ENCODE measurements around the gene CHST11. TPM values are rescaled to one million over a fixed set of nuclear protein-coding genes. Genes with fewer than 3 reads are reported as not detected.

CHST11 gene
- total and polyA plus RNA-seq, 2 of the 4 experiments (the other 2 are of a cell fraction): 1.4 to 2.7 TPM

DNA sequence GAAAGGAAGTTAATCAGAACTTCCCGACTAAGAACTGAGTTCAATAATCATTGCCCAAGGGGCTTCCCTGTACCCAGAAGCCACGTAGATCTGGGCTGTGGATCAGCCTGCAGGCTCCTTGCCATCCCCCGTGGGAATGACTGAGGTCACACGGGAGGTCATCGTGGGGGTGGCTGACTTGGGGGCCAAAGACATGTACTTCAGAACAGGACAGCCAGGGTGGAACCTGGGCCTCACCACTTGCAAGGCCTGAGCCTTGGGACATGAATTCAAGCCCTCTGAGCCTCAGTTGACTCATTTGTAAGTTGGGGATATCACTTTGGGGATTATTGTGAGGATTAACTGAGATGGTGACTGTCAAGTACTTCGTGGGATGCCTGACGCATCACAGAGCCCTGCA is 280.4 kb downstream of the CHST11 start:
- Histone ChIP-seq H3K36me3 (ENCODE audit: control insufficient read depth, insufficient read depth, low read length) (no peaks in the 10 kb centered on the region), H3K27me3 (ENCODE audit: control insufficient read depth, insufficient read depth, low read length) (peaks cover 12% of the 10 kb centered on the region), H3K4ac (ENCODE audit: low read depth, low read length) (no peak overlapping the region), H3K4me2 (ENCODE audit: low read depth, low read length) (no peak overlapping the region), H2AK9ac (replicated peaks; ENCODE audit: low read depth, low read length, poor library complexity) (no peak overlapping the region), H4K8ac (ENCODE audit: low read depth in 2 of 2, low read length in 2 of 2) (no peak overlapping the region), H3K9me3 (ENCODE audit: control insufficient read depth, insufficient read depth, low read length) (no peaks in the 10 kb centered on the region), H3K4me3 (ENCODE audit: insufficient read depth, low read depth, low read length) (no peak overlapping the region), H3K9ac (ENCODE audit: low read depth, low read length) (no peak overlapping the region), H4K5ac (ENCODE audit: low read depth, low read length) (no peak overlapping the region), H3K56ac (ENCODE audit: extremely low read depth, insufficient read depth, low read length) (no peak overlapping the region), H2BK15ac (ENCODE audit: low read depth, low read length) (no peak overlapping the region), H3K27ac (ENCODE audit: insufficient read depth, low read length) (no peak overlapping the region), H3K79me1 (ENCODE audit: low read depth in 1 of 2, low read length in 2 of 2) (no peaks in the 10 kb centered on the region), H4K20me1 (ENCODE audit: insufficient read depth, low read length) (no peaks in the 10 kb centered on the region), H3K14ac (replicated peaks; ENCODE audit: low read depth, low read length) (no peak overlapping the region), H2BK120ac (ENCODE audit: low read depth, low read length) (no peak overlapping the region), H4K91ac (ENCODE audit: insufficient read depth, low read depth, low read length) (no peak overlapping the region), H3K23ac (ENCODE audit: low read depth, low read length) (no peak overlapping the region), H3K4me1 (ENCODE audit: control insufficient read depth, insufficient read depth, low read length) (no peaks in the 10 kb centered on the region; the same call in 1 of the 2 replicates), H2BK5ac (ENCODE audit: low read depth, low read length, poor library complexity, severe bottlenecking) (no peak overlapping the region), H3K18ac (ENCODE audit: low read depth, low read length) (no peak overlapping the region), H2BK20ac (ENCODE audit: low read depth, low read length) (no peak overlapping the region), H3K9me1 (ENCODE audit: insufficient read depth, low read length) (peaks cover 3% of the 10 kb centered on the region; the same call in 1 of the 2 replicates), H2AK5ac (ENCODE audit: low read depth, low read length) (no peak overlapping the region), H2AFZ (replicated peaks; ENCODE audit: low read length, poor library complexity) (no peak overlapping the region)
- in situ Hi-C loops (cut with MboI; ENCODE audit: low sequenced_read_pairs): no loop called here
- POLR2A ChIA-PET (ENCODE audit: unreplicated experiment): interaction anchor here (0.7 kb wide), 1 partner anchor 298 kb away, joined by 3 read pairs; no protein-coding TSS in a partner anchor
- DNase-seq: no peak
- no TSS peak for BruUV-seq (replicated peaks)
- ATAC-seq (ENCODE audit: low read depth): no peak
- intact Hi-C loops (cut with micrococcal nuclease): no loop called here
- TF ChIP-seq ELK1 (IDR thresholded peaks at IDR 0.05; ENCODE audit: borderline replicate concordance, low read depth, low read length) (no peak), MAFK (IDR thresholded peaks at IDR 0.05; ENCODE audit: low read depth, low read length) (no peak), RCOR1 (IDR thresholded peaks at IDR 0.05; ENCODE audit: insufficient replicate concordance, low read length) (no peak), CHD1 (IDR thresholded peaks at IDR 0.05; ENCODE audit: low read depth, low read length) (no peak), USF2 (IDR thresholded peaks at IDR 0.05; ENCODE audit: low read depth, low read length) (no peak), MAZ (IDR thresholded peaks at IDR 0.05; ENCODE audit: borderline replicate concordance, low read depth, low read length) (no peak), BHLHE40 (IDR thresholded peaks at IDR 0.05; ENCODE audit: low read depth, low read length) (no peak), MXI1 (IDR thresholded peaks at IDR 0.05; ENCODE audit: borderline replicate concordance, low read depth, low read length) (no peak), SMC3 (IDR thresholded peaks at IDR 0.05; ENCODE audit: low read depth, low read length) (no peak), FOS (IDR thresholded peaks at IDR 0.05; ENCODE audit: low read depth, low read length) (no peak), RAD21 (IDR thresholded peaks at IDR 0.05; ENCODE audit: low read length) (no peak)
- dilution Hi-C loops (cut with HindIII; ENCODE audit: low sequenced_read_pairs, unreplicated experiment): no loop called here
- CTCF ChIA-PET: no interaction called here
- no CpG with 5 or more reads among the region's 7 CpGs for WGBS, 2 experiments (ENCODE audit: extremely low coverage in 2 of 2, insufficient read length in 1 of 2)
